Type B pancreatic cell (in vitro differentiated cells): ENCODE measurements around the gene SPRED3. TPM values are rescaled to one million over a fixed set of nuclear protein-coding genes. Genes with fewer than 3 reads are reported as not detected.

Experiments used
- DNase-seq: peaks from one replicate; pipeline ENCODE4 v3.0.0; 2021; ENCODE audit warnings: mixed read lengths; ENCODE audit not compliant: unreplicated experiment; ENCODE audit errors: extremely low spot score
- H3K27ac Mint-ChIP-seq: 2 replicates; pipeline ENCODE4 v1.8.0; 2021; ENCODE audit warnings: mild to moderate bottlenecking, mixed read lengths
- H3K27me3 Mint-ChIP-seq: 2 replicates; pipeline ENCODE4 v1.8.0; 2021; ENCODE audit warnings: mixed read lengths
- H3K36me3 Mint-ChIP-seq: 2 replicates; pipeline ENCODE4 v1.8.0; 2021; ENCODE audit warnings: mixed read lengths
- H3K4me1 Mint-ChIP-seq: one replicate; pipeline ENCODE4 v1.8.0; 2021; ENCODE audit warnings: mixed read lengths; ENCODE audit not compliant: unreplicated experiment
- H3K4me3 Mint-ChIP-seq: 2 replicates; pipeline ENCODE4 v1.8.0; 2021; ENCODE audit warnings: mild to moderate bottlenecking, mixed read lengths
- H3K9me3 Mint-ChIP-seq: 2 replicates; pipeline ENCODE4 v1.8.0; 2021; ENCODE audit warnings: mixed read lengths
- total RNA-seq: library from RNA; stranded (reverse); gene quantifications from 2 replicates; pipeline ENCODE4 v1.2.1, GENCODE V29; 2021; ENCODE audit warnings: low replicate concordance
- TF ChIP-seq, protein P1 (sequence below): fragments of 200-600 bp; sonication (generic); conservative IDR thresholded peaks from 2 replicates; pipeline ENCODE4 v1.5.0; 2021; ENCODE audit warnings: antibody characterized with exemption, mild to moderate bottlenecking

Gene SPRED3
- total RNA-seq, 1 donor from 2014 or later, result 4.2 TPM

DNA sequence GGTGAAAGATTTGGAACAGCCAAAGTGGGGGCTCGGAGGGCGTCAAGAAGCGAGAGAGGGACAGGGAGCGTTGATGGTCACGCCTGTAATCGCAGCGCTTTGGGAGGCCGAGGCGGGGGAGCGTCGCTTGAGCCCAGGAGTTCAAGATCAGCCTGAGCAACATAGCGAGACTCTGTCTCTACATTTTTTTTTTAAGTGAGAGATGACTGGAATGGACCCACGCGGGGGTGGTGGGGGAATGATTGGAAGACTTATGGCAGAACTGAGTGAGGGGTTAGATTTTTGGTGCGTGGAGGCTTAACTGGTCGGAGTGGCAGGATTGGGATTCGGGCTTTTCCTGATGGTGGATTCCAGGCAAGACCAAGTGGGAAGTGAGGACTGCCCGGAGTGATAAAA, 13.4 kb upstream of the SPRED3 start:
- H3K36me3 Mint-ChIP-seq, result peaks cover 7% of the 10 kb centered on the region
- TF ChIP-seq, protein P1, sequence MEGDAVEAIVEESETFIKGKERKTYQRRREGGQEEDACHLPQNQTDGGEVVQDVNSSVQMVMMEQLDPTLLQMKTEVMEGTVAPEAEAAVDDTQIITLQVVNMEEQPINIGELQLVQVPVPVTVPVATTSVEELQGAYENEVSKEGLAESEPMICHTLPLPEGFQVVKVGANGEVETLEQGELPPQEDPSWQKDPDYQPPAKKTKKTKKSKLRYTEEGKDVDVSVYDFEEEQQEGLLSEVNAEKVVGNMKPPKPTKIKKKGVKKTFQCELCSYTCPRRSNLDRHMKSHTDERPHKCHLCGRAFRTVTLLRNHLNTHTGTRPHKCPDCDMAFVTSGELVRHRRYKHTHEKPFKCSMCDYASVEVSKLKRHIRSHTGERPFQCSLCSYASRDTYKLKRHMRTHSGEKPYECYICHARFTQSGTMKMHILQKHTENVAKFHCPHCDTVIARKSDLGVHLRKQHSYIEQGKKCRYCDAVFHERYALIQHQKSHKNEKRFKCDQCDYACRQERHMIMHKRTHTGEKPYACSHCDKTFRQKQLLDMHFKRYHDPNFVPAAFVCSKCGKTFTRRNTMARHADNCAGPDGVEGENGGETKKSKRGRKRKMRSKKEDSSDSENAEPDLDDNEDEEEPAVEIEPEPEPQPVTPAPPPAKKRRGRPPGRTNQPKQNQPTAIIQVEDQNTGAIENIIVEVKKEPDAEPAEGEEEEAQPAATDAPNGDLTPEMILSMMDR, result no peak
- H3K4me1 Mint-ChIP-seq, result peaks cover 19% of the 10 kb centered on the region
- no peaks in the 10 kb centered on the region for H3K9me3 Mint-ChIP-seq
- H3K4me3 Mint-ChIP-seq, result peak overlapping the region; percentile 99
- peak overlapping the region; percentile 98 for H3K27ac Mint-ChIP-seq
- no peak for DNase-seq
- H3K27me3 Mint-ChIP-seq, result peaks cover 14% of the 10 kb centered on the region

- Mint-ChIP-seq H3K9me3 (no peaks in the 10 kb centered on the region), H3K4me3 (peak overlapping the region; percentile 99), H3K36me3 (peaks cover 7% of the 10 kb centered on the region), H3K27me3 (peaks cover 8% of the 10 kb centered on the region), H3K27ac (peak overlapping the region; percentile 98), H3K4me1 (peaks cover 19% of the 10 kb centered on the region)
- TF ChIP-seq, protein P1, result no peak
- no peak for DNase-seq
Measured at GRCh38 chr19:38375748-38376147, 12.7 kb upstream of the SPRED3 start.

DNA sequence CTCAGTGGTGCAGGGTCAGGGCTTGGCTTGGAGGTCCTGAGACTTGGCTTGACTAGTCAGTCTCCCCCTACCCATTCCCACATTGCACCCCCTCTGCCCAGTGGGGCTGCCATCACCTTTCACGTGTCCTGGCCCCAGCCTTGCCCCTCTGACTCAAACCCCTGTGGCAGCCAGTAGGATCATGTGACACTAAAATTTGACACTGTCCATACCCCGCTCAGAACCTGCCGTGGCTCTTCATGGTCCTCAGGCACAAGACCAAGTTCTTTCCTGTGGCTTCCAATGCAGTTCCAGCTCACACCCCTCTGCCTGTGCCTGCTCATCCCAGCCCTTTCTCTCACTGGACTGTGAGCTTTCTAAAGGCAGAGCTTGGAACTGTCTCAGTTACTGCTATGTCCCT, 11.9 kb upstream of the SPRED3 start:
- peaks cover 8% of the 10 kb centered on the region for H3K36me3 Mint-ChIP-seq
- H3K9me3 Mint-ChIP-seq, result no peaks in the 10 kb centered on the region
- H3K4me1 Mint-ChIP-seq, result peaks cover 19% of the 10 kb centered on the region
- peak overlapping the region; percentile 98 for H3K27ac Mint-ChIP-seq
- DNase-seq, result no peak
- peak overlapping the region; percentile 99 for H3K4me3 Mint-ChIP-seq
- TF ChIP-seq, protein P1, result no peak
- peaks cover 3% of the 10 kb centered on the region for H3K27me3 Mint-ChIP-seq

DNA sequence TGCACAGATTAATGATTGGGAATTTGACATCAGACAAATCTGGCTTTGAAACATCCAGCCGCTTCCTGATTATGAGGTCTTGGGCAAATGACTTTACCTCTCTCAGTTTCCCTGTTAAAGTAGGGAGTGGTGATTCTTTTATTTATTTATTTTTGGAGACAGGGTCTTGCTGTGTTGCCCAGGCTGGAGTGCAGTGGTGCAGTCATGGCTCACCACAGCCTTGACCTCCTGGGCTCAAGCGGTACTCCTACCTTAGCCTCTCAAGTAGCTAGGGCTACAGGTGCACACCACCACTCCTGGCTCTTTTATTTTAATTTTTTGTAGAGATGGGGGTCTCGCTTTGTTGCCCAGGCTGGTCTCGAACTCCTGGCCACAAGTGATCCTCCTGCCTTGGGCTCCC, 11.4 kb upstream of the SPRED3 start:
- Mint-ChIP-seq H3K27me3 (no peaks in the 10 kb centered on the region), H3K9me3 (no peaks in the 10 kb centered on the region), H3K4me1 (peaks cover 19% of the 10 kb centered on the region), H3K27ac (no peak overlapping the region), H3K4me3 (peak overlapping the region; percentile 99), H3K36me3 (peaks cover 13% of the 10 kb centered on the region)
- TF ChIP-seq, protein P1, result no peak
- DNase-seq, result no peak

DNA sequence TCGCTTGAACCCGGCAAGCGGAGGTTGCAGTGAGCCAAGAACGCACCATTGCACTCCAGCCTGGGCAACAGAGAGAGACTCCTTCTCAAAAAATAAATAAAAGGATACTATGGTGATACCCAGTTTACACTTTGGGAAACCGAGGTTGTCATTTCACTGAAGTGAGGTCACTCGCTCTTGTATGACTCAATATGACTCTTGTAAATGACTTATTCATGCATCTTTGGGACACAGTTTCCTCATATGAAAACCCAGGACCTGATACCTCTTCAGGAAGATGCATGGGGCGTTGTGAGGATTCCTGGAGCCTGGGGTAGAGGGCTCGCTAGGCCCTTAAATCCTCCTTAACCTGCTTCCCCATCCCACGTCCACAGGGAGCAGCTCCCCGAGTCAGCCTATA, 9.6 kb upstream of the SPRED3 start:
- Mint-ChIP-seq H3K9me3 (no peaks in the 10 kb centered on the region), H3K27me3 (no peaks in the 10 kb centered on the region), H3K4me3 (no peak overlapping the region), H3K27ac (no peak overlapping the region), H3K4me1 (peaks cover 19% of the 10 kb centered on the region), H3K36me3 (peaks cover 17% of the 10 kb centered on the region)
- no peak for DNase-seq
- TF ChIP-seq, protein P1, result no peak

GRCh38 chr19:38381138-38381537, 7.4 kb upstream of the SPRED3 start:
- Mint-ChIP-seq H3K36me3 (peaks cover 17% of the 10 kb centered on the region), H3K4me1 (peaks cover 1% of the 10 kb centered on the region), H3K27ac (no peak overlapping the region), H3K4me3 (no peak overlapping the region), H3K27me3 (no peaks in the 10 kb centered on the region), H3K9me3 (no peaks in the 10 kb centered on the region)
- TF ChIP-seq, protein P1, result no peak
- no peak for DNase-seq
